Nephron progenitor cell (in vitro differentiated cells): Measurements from ENCODE around the gene LCN9.
"Not testable (repeated sequence)": the region's sequence is repeated elsewhere in the genome, so short reads cannot be mapped to it uniquely, and the experiment has no call there.

ENCODE experiments used
- DNase-seq: peaks from one replicate; pipeline ENCODE4 v3.0.0; 2021
- H3K27ac Mint-ChIP-seq: 2 replicates; pipeline ENCODE4 v1.8.0; 2021; ENCODE audit warnings: mild to moderate bottlenecking, moderate library complexity, mixed read lengths
- H3K27me3 Mint-ChIP-seq: 2 replicates; pipeline ENCODE4 v1.8.0; 2021; ENCODE audit warnings: mild to moderate bottlenecking, low read depth, mixed read lengths; ENCODE audit not compliant: poor library complexity
- H3K36me3 Mint-ChIP-seq: 2 replicates; pipeline ENCODE4 v1.8.0; 2021; ENCODE audit warnings: low read depth, mixed read lengths
- H3K4me1 Mint-ChIP-seq: 2 replicates; pipeline ENCODE4 v1.8.0; 2021; ENCODE audit warnings: mixed read lengths
- H3K4me3 Mint-ChIP-seq: 2 replicates; pipeline ENCODE4 v1.8.0; 2021; ENCODE audit warnings: mild to moderate bottlenecking, moderate library complexity, mixed read lengths
- H3K9me3 Mint-ChIP-seq: 2 replicates; pipeline ENCODE4 v1.8.0; 2021; ENCODE audit warnings: mild to moderate bottlenecking, moderate library complexity, mixed read lengths
- TF ChIP-seq, protein P1 (sequence below): fragments of 200-600 bp; sonication (generic); IDR thresholded peaks from 2 replicates; pipeline ENCODE4 v1.5.0; 2021; ENCODE audit warnings: antibody characterized with exemption

The LCN9 gene

DNA sequence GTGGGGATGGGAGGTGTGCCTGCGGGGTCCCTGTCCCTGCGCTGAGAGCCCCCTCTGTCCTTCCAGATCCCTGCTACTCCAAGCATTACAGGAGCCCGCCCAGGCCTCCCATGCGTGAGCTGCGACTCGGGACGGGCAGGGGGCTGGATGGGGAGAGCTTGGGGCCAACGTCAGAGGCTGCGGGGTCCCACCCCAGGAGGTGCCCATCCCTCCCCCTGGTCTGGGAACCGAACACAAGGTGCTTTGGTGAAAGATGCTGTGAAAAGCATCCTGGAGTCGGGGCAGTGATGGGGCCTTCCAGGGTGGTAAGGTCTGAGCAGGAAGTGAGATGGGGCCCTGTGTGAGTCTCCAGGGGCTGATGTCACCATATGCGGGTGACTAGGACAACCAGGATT, 2.7 kb downstream of the LCN9 start:
- no peaks in the 10 kb centered on the region for H3K36me3 Mint-ChIP-seq
- no peak overlapping the region for H3K27ac Mint-ChIP-seq
- TF ChIP-seq, protein P1, sequence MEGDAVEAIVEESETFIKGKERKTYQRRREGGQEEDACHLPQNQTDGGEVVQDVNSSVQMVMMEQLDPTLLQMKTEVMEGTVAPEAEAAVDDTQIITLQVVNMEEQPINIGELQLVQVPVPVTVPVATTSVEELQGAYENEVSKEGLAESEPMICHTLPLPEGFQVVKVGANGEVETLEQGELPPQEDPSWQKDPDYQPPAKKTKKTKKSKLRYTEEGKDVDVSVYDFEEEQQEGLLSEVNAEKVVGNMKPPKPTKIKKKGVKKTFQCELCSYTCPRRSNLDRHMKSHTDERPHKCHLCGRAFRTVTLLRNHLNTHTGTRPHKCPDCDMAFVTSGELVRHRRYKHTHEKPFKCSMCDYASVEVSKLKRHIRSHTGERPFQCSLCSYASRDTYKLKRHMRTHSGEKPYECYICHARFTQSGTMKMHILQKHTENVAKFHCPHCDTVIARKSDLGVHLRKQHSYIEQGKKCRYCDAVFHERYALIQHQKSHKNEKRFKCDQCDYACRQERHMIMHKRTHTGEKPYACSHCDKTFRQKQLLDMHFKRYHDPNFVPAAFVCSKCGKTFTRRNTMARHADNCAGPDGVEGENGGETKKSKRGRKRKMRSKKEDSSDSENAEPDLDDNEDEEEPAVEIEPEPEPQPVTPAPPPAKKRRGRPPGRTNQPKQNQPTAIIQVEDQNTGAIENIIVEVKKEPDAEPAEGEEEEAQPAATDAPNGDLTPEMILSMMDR = no peak
- H3K9me3 Mint-ChIP-seq = peaks cover 14% of the 10 kb centered on the region
- no peak overlapping the region for H3K4me3 Mint-ChIP-seq
- H3K4me1 Mint-ChIP-seq = peaks cover 37% of the 10 kb centered on the region
- peaks cover 5% of the 10 kb centered on the region for H3K27me3 Mint-ChIP-seq
- DNase-seq = no peak

DNA sequence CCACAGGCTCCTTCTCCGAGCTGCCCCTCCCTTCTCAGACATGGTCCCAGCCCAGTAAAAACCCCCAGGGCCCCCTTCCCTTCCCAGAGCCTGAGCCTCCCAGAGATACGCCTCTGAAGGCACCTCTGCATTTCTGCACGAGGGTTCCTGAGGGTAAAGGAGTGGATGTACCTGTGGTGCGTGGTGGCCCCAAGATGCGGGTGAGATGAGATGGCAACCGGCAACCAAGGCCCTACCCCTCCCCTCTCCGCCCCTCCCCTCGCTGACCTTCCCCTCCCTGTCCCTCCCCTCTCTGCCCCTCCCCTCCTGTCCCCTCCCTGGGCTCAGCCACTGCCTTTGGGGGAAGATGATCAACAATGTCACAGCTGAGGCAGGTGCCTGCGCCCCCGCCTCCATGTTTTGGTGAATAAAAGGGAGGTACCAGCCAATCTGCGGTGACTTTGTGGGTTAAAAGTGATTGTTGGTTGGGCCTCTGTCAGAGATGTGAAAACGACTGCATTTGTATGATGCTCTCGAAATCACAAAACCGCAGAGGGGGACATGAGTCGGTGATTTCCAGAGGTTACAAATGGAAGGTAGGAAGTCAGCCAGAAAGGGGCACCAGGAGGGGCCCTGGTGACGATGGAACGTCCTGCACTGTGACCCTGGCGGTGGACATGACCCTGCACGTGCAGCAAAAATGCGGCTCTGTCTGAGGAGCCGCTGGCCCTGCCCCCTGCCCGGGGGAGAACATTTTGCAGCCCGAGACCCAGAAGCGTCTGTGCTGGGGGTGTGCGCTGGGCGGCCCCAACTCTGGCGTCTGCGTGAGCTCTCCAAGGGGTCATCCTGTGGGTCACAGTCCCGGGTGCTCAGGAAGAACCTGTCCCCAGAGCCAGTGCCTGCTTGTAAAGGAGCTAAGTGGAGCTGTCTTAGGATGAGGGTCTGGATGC, 3.7 kb downstream of the LCN9 start:
- Mint-ChIP-seq H3K9me3 (peaks cover 14% of the 10 kb centered on the region), H3K4me3 (no peak overlapping the region), H3K27ac (no peak overlapping the region), H3K4me1 (peaks cover 35% of the 10 kb centered on the region), H3K36me3 (no peaks in the 10 kb centered on the region), H3K27me3 (peaks cover 5% of the 10 kb centered on the region)
- TF ChIP-seq, protein P1 = no peak
- no peak for DNase-seq

DNA sequence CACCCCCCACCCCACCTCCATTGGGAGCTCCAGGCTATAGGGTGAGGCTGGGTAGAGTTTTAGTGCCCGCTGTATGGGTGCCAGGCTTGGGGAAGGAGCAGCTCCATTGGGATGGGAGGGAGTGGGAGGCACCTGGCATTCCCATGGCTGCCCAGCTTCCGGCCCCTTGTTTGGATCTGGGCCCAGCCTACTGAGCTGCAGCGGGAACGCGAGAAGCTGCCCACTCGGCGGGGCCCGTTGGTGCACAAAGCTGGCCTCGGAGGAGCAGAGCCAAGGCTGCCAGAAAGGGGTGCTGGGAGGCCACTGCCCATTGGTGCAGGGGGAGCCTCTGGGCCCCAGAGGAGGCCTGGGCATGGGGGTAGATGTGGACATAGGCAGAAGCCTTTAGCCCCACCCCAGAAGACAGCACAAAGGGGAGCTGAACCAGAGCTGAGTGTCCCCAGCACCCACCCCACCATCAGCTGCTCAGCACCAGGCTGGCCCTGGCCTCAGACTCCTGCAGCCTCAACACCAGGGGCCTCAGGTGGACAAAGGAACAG, 4.4 kb downstream of the LCN9 start:
- no peak overlapping the region for H3K4me3 Mint-ChIP-seq
- no peaks in the 10 kb centered on the region for H3K36me3 Mint-ChIP-seq
- peaks cover 17% of the 10 kb centered on the region for H3K9me3 Mint-ChIP-seq
- peaks cover 5% of the 10 kb centered on the region for H3K27me3 Mint-ChIP-seq
- H3K27ac Mint-ChIP-seq = no peak overlapping the region
- peaks cover 33% of the 10 kb centered on the region for H3K4me1 Mint-ChIP-seq
- DNase-seq = no peak
- TF ChIP-seq, protein P1 = no peak

DNA sequence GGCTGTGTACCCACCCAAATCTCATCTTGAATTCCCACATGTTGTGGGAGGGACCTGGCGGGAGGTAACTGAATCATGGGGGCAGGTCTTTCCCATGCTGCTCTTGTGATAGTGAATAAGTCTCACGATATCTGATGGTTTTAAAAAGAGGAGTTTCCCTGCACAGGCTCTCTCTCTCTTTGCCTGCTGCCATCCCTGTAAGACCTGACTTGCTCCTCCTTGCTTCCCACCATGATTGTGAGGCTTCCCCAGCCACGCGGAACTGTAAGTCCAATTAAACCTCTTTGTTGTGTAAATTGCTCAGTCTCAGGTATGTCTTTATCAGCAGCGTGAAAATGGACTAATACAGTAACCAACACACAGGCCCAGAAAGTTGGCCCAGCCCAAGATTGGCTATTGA, 5.9 kb downstream of the LCN9 start:
- not testable (repeated sequence) for H3K4me3 Mint-ChIP-seq, H3K36me3 Mint-ChIP-seq, DNase-seq, H3K27me3 Mint-ChIP-seq, H3K27ac Mint-ChIP-seq
- peaks cover 17% of the 10 kb centered on the region for H3K9me3 Mint-ChIP-seq
- peaks cover 23% of the 10 kb centered on the region for H3K4me1 Mint-ChIP-seq

DNA sequence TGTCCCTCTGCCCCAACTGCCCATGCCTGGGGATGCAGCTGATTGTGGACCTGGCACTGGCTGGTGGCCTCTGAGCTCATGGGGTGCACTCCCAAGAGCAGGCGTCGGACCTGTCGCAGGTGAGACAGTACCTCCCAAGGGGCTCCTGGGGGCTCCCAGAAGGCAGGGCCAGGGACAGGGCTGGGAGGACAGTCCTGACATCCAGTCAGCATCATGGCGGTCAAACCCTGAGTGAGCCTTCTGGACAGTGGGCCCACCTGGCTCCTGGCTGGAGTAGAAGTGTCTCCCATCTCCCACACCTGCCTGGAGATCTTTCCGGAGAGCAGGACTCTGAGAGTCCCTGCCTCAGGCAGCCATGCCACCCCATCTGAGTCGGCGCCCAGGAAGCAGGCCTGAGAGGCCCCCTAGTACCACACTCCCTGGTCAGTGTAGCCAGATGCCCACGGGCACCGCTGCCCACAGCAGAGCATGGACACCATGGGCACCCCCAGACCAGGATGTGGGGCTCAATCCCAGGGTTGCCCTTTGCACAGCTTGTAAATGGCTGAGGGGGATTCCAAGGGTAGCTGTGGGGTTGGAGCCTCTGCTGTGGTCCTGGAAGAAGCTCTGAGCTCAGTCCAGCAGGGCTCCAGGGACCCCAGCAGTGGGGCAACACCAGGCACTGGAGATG, 6.6 kb downstream of the LCN9 start:
- Mint-ChIP-seq H3K9me3 (peaks cover 17% of the 10 kb centered on the region), H3K4me3 (no peak overlapping the region), H3K27ac (no peak overlapping the region), H3K36me3 (no peaks in the 10 kb centered on the region), H3K4me1 (peaks cover 17% of the 10 kb centered on the region), H3K27me3 (peaks cover 9% of the 10 kb centered on the region)
- TF ChIP-seq, protein P1 = no peak
- DNase-seq = no peak
